ENCODE measurements around the gene TTLL11. TPM values are rescaled to one million over a fixed set of nuclear protein-coding genes. Genes with fewer than 3 reads are reported as not detected.

Gene TTLL11
- total RNA-seq, 6 experiments from 2014 or later: 3.2 to 5.2 (median 4.1) TPM

GRCh38 chr9:121838746-121839669 lies 254.1 kb downstream of the TTLL11 start:
- Histone ChIP-seq H3K36me3 (no peaks in the 10 kb centered on the region), H3K27me3 (no peaks in the 10 kb centered on the region), H3K4me1 (no peaks in the 10 kb centered on the region), H3K9me3 (no peaks in the 10 kb centered on the region), H3K27ac (no peak overlapping the region), H3K4me3 (no peak overlapping the region)
- DNase-seq: peak in 2 of 3 donors; percentile 24 to 35
- intact Hi-C loops (cut with DNase I): no loop called here
- ATAC-seq: no peak
- WGBS (ENCODE audit: insufficient coverage, low coverage, low lambda C conversion rate, missing lambda C conversion rate): 96% methylated on average over 22 of the region's 23 CpGs
- TF ChIP-seq CTCF (IDR thresholded peaks at IDR 0.05): no peak
- no peak for TF ChIP-seq POLR2A (IDR thresholded peaks at IDR 0.05)

- 83% methylated on average over 9 of the region's 9 CpGs for WGBS (ENCODE audit: insufficient coverage, low coverage, low lambda C conversion rate, missing lambda C conversion rate)
- TF ChIP-seq CTCF (IDR thresholded peaks at IDR 0.05) (no peak), POLR2A (IDR thresholded peaks at IDR 0.05) (no peak)
- ATAC-seq (no peak), DNase-seq (peak in 2 of 3 donors; percentile 22 to 24)
- no peak overlapping the region for H3K4me3 ChIP-seq
- H3K27ac ChIP-seq: no peak overlapping the region
- no peaks in the 10 kb centered on the region for H3K36me3 ChIP-seq
- H3K9me3 ChIP-seq: no peaks in the 10 kb centered on the region
- intact Hi-C loops (cut with DNase I): no loop called here
- H3K4me1 ChIP-seq: no peaks in the 10 kb centered on the region
- H3K27me3 ChIP-seq: no peaks in the 10 kb centered on the region
Observed at GRCh38 chr9:121837113-121837961, 255.8 kb downstream of the TTLL11 start.

- no peak for TF ChIP-seq CTCF (IDR thresholded peaks at IDR 0.05)
- TF ChIP-seq POLR2A (IDR thresholded peaks at IDR 0.05): no peak
- Histone ChIP-seq H3K27me3 (no peaks in the 10 kb centered on the region), H3K4me3 (no peak overlapping the region), H3K36me3 (no peaks in the 10 kb centered on the region), H3K9me3 (no peaks in the 10 kb centered on the region), H3K4me1 (no peaks in the 10 kb centered on the region), H3K27ac (no peak overlapping the region)
- intact Hi-C loops (cut with DNase I): no loop called here
- 58% methylated on average over 2 of the region's 3 CpGs for WGBS (ENCODE audit: insufficient coverage, low coverage, low lambda C conversion rate, missing lambda C conversion rate)
- no peak for ATAC-seq
- peak in 1 of 3 donors; percentile 12 for DNase-seq
Observed at GRCh38 chr9:121836366-121836885, 256.7 kb downstream of the TTLL11 start.

- ATAC-seq: peak in 1 of 4 donors; percentile 13
- no peak overlapping the region for H3K4me3 ChIP-seq
- H3K4me1 ChIP-seq: no peaks in the 10 kb centered on the region
- H3K27me3 ChIP-seq: no peaks in the 10 kb centered on the region
- no peaks in the 10 kb centered on the region for H3K9me3 ChIP-seq
- TF ChIP-seq CTCF (IDR thresholded peaks at IDR 0.05) (no peak), POLR2A (IDR thresholded peaks at IDR 0.05) (no peak)
- 88% methylated on average over 5 of the region's 5 CpGs for WGBS (ENCODE audit: insufficient coverage, low coverage, low lambda C conversion rate, missing lambda C conversion rate)
- peak in 2 of 3 donors; percentile 9 to 11 for DNase-seq
- H3K36me3 ChIP-seq: no peaks in the 10 kb centered on the region
- H3K27ac ChIP-seq: no peak overlapping the region
- intact Hi-C loops (cut with DNase I): no loop called here
Observed at GRCh38 chr9:121835587-121836365, 257.3 kb downstream of the TTLL11 start.

All from right lobe of liver (tissue), 6 donors.